GM23338 (cell line): Measurements from ENCODE around the gene ZPR1. TPM values are rescaled to one million over a fixed set of nuclear protein-coding genes. Genes with fewer than 3 reads are reported as not detected.

Experiments
- ATAC-seq: fragments of 200-7000 bp; cut with Tn5 transposase; 3 replicates; pipeline ENCODE4 v1.9.1; 2020
- DNase-seq: peaks from one replicate; pipeline ENCODE4 v3.0.0-alpha.2; 2015; ENCODE audit warnings: low spot score
- H2AFZ ChIP-seq: fragments of 200-600 bp; sonication (generic); 2 replicates; pipeline ENCODE4 v1.8.0; 2016; ENCODE audit warnings: antibody characterized with exemption, mild to moderate bottlenecking, moderate library complexity
- H3F3A ChIP-seq: fragments of 200-600 bp; sonication (generic); replicated peaks from 2 replicates; pipeline ENCODE4 v1.8.0; 2017; ENCODE audit warnings: antibody characterized with exemption, mixed run types, low read depth
- H3K27ac ChIP-seq: fragments of 200-600 bp; sonication (generic); 2 replicates; pipeline ENCODE4 v1.6.1; 2016; ENCODE audit warnings: low read depth
- H3K27me3 ChIP-seq: fragments of 200-600 bp; sonication (generic); 2 replicates; pipeline ENCODE4 v1.8.0; 2016; ENCODE audit warnings: mild to moderate bottlenecking, mixed run types, moderate library complexity; ENCODE audit not compliant: insufficient read depth
- H3K36me3 ChIP-seq: fragments of 200-600 bp; sonication (generic); 2 replicates; pipeline ENCODE4 v1.8.0; 2016; ENCODE audit warnings: mild to moderate bottlenecking; ENCODE audit not compliant: insufficient read depth
- H3K4me1 ChIP-seq: fragments of 200-600 bp; sonication (generic); 2 replicates; pipeline ENCODE4 v1.8.0; 2016; ENCODE audit warnings: mild to moderate bottlenecking, moderate library complexity; ENCODE audit not compliant: insufficient read depth
- H3K4me2 ChIP-seq: fragments of 200-600 bp; sonication (generic); 2 replicates; pipeline ENCODE4 v1.7.1; 2017; ENCODE audit warnings: mixed run types
- H3K4me3 ChIP-seq: fragments of 200-600 bp; sonication (generic); 2 replicates; pipeline ENCODE4 v1.6.1; 2016; ENCODE audit warnings: mixed run types
- H3K79me2 ChIP-seq: fragments of 200-600 bp; sonication (generic); replicated peaks from 2 replicates; pipeline ENCODE4 v1.8.0; 2017; ENCODE audit warnings: mild to moderate bottlenecking; ENCODE audit not compliant: insufficient read depth
- H3K9me2 ChIP-seq: fragments of 200-600 bp; sonication (generic); 2 replicates; pipeline ENCODE4 v1.8.0; 2017; ENCODE audit not compliant: insufficient read depth
- H4K20me1 ChIP-seq: fragments of 200-600 bp; sonication (generic); replicated peaks from 2 replicates; pipeline ENCODE4 v1.8.0; 2017; ENCODE audit warnings: mild to moderate bottlenecking; ENCODE audit not compliant: insufficient read depth
- H3K27ac Mint-ChIP-seq: 2 replicates; pipeline ENCODE4 v1.8.0; 2020; ENCODE audit warnings: inconsistent platforms, mild to moderate bottlenecking, moderate library complexity, mixed read lengths
- H3K27me3 Mint-ChIP-seq: 3 replicates; pipeline ENCODE4 v1.8.0; 2022; ENCODE audit warnings: low read depth, mild to moderate bottlenecking, moderate library complexity, mixed read lengths, inconsistent platforms; ENCODE audit not compliant: insufficient read depth, poor library complexity
- H3K36me3 Mint-ChIP-seq: 3 replicates; pipeline ENCODE4 v1.8.0; 2021; ENCODE audit warnings: low read depth, mild to moderate bottlenecking, inconsistent platforms, moderate library complexity, mixed read lengths
- H3K4me1 Mint-ChIP-seq: 3 replicates; pipeline ENCODE4 v1.8.0; 2020; ENCODE audit warnings: mild to moderate bottlenecking, inconsistent platforms, mixed read lengths
- H3K4me3 Mint-ChIP-seq: 3 replicates; pipeline ENCODE4 v1.8.0; 2021; ENCODE audit warnings: moderate library complexity, mild to moderate bottlenecking, inconsistent platforms, mixed read lengths
- H3K9me3 Mint-ChIP-seq: 3 replicates; pipeline ENCODE4 v1.8.0; 2020; ENCODE audit warnings: moderate library complexity, mild to moderate bottlenecking, inconsistent platforms, mixed read lengths
- CREB1 ChIP-seq: fragments of 250-450 bp; sonication (Bioruptor Pico); IDR thresholded peaks from 2 replicates; pipeline ENCODE4 v1.5.0; 2020; ENCODE audit warnings: low read depth, mild to moderate bottlenecking, moderate library complexity
- JUNB ChIP-seq: IDR thresholded peaks from one replicate; pipeline ENCODE4 v1.6.1; 2016; ENCODE audit warnings: antibody characterized with exemption; ENCODE audit not compliant: unreplicated experiment
- NANOG ChIP-seq: IDR thresholded peaks from 2 replicates; pipeline ENCODE4 v1.6.1; 2016; ENCODE audit warnings: antibody characterized with exemption, borderline replicate concordance
- POLR2AphosphoS5 ChIP-seq: IDR thresholded peaks from 2 replicates; pipeline ENCODE4 v1.6.1; 2016; ENCODE audit warnings: antibody characterized with exemption, low read depth
- STAT1 ChIP-seq: IDR thresholded peaks from one replicate; pipeline ENCODE4 v1.6.1; 2016; ENCODE audit warnings: antibody characterized with exemption; ENCODE audit not compliant: unreplicated experiment
- ZNF114 ChIP-seq: fragments of 250-450 bp; sonication (Bioruptor Pico); IDR thresholded peaks from 2 replicates; pipeline ENCODE4 v1.5.0; 2020; ENCODE audit warnings: mild to moderate bottlenecking, moderate library complexity
- ZNF331 ChIP-seq: fragments of 250-450 bp; sonication (Bioruptor Pico); IDR thresholded peaks from 2 replicates; pipeline ENCODE4 v1.5.0; 2020; ENCODE audit warnings: low read depth, mild to moderate bottlenecking, moderate library complexity
- long read RNA-seq: library from polyadenylated mRNA; unstranded; transcript quantifications from one replicate; pipeline ENCODE4 v2.0.0, GENCODE V29; 2020; ENCODE audit not compliant: unreplicated experiment
- polyA plus RNA-seq: library from polyadenylated mRNA; unstranded; fragments of >200 nt; fragmentation: Nextera tagmentation; extraction: Ambion mirVana; gene quantifications from 2 replicates; pipeline ENCODE4 v1.2.1, GENCODE V29; 2016
- total RNA-seq: library from RNA; depleted of rRNA; stranded (reverse); fragments of >200 nt; shearing (Covaris generic); gene quantifications from 2 replicates; pipeline ENCODE4 v1.2.3, GENCODE V29; 2014; rRNA removed
- TF ChIP-seq, protein P1 (sequence below): IDR thresholded peaks from 2 replicates; pipeline ENCODE4 v1.6.1; 2016; ENCODE audit warnings: antibody characterized with exemption
- TF ChIP-seq, protein P2 (sequence below): fragments of 250-450 bp; sonication (Bioruptor Pico); IDR thresholded peaks from 2 replicates; pipeline ENCODE4 v1.5.0; 2020; ENCODE audit warnings: mild to moderate bottlenecking, moderate library complexity

The ZPR1 gene, protein sequence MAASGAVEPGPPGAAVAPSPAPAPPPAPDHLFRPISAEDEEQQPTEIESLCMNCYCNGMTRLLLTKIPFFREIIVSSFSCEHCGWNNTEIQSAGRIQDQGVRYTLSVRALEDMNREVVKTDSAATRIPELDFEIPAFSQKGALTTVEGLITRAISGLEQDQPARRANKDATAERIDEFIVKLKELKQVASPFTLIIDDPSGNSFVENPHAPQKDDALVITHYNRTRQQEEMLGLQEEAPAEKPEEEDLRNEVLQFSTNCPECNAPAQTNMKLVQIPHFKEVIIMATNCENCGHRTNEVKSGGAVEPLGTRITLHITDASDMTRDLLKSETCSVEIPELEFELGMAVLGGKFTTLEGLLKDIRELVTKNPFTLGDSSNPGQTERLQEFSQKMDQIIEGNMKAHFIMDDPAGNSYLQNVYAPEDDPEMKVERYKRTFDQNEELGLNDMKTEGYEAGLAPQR
- total RNA-seq (52.0 and 96.7 TPM in 2 replicates), polyA plus RNA-seq (46.8 and 55.4 TPM in 2 replicates)
- long read RNA-seq, full-length matches to known transcripts, result 51 of 62 reads
- long read RNA-seq, partial matches to known transcripts, result 3 of 62 reads
- long read RNA-seq, other reads (novel, unspliced or antisense), result 8 of 62 reads

DNA sequence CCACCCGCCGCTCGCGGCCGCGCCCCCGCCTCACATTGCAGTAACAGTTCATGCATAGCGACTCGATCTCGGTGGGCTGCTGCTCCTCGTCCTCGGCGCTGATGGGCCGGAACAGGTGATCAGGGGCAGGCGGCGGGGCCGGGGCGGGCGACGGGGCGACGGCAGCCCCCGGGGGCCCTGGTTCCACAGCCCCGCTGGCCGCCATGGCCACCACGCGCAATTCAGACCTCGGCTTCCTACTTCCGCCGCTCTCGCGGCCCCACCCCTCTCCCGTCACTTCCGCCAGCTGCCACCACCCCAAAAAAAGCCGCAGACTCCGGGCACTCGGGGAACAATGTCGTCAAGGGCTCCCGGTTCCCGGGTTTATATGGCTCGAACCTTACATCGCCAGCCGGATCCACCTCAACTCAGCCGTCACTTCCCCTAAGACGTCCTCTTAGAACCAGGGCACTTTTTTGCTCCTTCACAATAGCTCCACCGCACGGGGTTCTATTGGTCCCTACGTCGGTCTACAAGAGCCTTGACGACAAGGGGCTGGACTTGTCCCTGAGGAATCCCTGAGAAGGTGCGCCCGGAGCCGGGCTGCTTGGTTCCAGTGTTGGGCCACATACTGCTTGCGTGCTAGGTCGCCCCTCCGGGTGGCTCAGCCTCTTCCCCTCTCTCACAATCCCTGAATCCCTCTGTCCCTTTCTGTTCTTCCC lies at the start of gene ZPR1:
Gene ZPR1, minus strand, starts transcription at position 238 of the 701 bp plus-strand sequence. Its CDS starts 33 bp downstream, at position 205.
- H3K36me3 ChIP-seq, result peaks cover 35% of the 10 kb centered on the region
- TF ChIP-seq, protein P1, sequence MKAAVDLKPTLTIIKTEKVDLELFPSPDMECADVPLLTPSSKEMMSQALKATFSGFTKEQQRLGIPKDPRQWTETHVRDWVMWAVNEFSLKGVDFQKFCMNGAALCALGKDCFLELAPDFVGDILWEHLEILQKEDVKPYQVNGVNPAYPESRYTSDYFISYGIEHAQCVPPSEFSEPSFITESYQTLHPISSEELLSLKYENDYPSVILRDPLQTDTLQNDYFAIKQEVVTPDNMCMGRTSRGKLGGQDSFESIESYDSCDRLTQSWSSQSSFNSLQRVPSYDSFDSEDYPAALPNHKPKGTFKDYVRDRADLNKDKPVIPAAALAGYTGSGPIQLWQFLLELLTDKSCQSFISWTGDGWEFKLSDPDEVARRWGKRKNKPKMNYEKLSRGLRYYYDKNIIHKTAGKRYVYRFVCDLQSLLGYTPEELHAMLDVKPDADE, result 0 out of 2 replicates have a peak, but pooled peaks have one; percentile 34
- TF ChIP-seq POLR2AphosphoS5, result peak; percentile 87
- TF ChIP-seq CREB1 (CRISPR knock-in tag), result peak; percentile 89
- TF ChIP-seq JUNB, result no peak
- peak; percentile 66 for ATAC-seq
- H4K20me1 ChIP-seq, result peaks cover 14% of the 10 kb centered on the region; the same call in 1 of the 2 replicates
- H3K4me2 ChIP-seq, result peak within 1 kb of the TSS; percentile 98
- Mint-ChIP-seq H3K9me3 (no peaks in the 10 kb centered on the region), H3K27ac (peak within 1 kb of the TSS; percentile 60), H3K4me3 (peak within 1 kb of the TSS; percentile 96), H3K27me3 (peaks cover 10% of the 10 kb centered on the region), H3K36me3 (peaks cover 39% of the 10 kb centered on the region), H3K4me1 (peaks cover 21% of the 10 kb centered on the region)
- H3K79me2 ChIP-seq, result peaks cover 18% of the 10 kb centered on the region
- peak within 1 kb of the TSS; percentile 71; the same call in 1 of the 2 replicates for H3K27ac ChIP-seq
- H3K27me3 ChIP-seq, result no peaks in the 10 kb centered on the region
- peaks cover 2% of the 10 kb centered on the region; the same call in 1 of the 2 replicates for H3F3A ChIP-seq
- peak; percentile 81 for DNase-seq
- no peaks in the 10 kb centered on the region for H3K9me2 ChIP-seq
- H3K4me3 ChIP-seq, result peak within 1 kb of the TSS; percentile 74
- H3K4me1 ChIP-seq, result peaks cover 10% of the 10 kb centered on the region
- H2AFZ ChIP-seq, result peak within 1 kb of the TSS; percentile 93

DNA sequence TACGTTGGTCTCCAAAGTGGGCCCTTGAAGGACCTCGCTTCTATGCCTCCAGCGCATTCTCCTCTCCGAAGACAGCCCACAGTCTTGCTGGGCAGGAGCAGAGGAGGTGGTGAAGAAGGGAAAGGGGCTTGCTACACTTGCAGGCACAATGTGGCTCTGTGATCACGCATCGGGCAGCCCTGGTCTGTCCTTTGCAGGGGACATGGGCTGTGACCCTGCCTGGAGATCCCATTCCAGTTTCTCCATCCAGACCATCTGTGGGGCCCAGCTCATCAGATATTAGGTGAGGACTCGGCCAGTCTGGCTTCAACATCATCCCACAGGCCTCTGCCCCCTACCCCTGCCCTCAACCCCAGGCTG lies 48.8 kb upstream of the ZPR1 start:
- Mint-ChIP-seq H3K4me1 (peaks cover 35% of the 10 kb centered on the region), H3K36me3 (no peaks in the 10 kb centered on the region), H3K27ac (no peak overlapping the region), H3K4me3 (no peak overlapping the region), H3K9me3 (no peaks in the 10 kb centered on the region), H3K27me3 (peaks cover 18% of the 10 kb centered on the region)
- H3K4me3 ChIP-seq, result no peak overlapping the region
- no peaks in the 10 kb centered on the region for H3K79me2 ChIP-seq
- H3K27ac ChIP-seq, result no peak overlapping the region
- no peak overlapping the region; the same call in 1 of the 2 replicates for H2AFZ ChIP-seq
- H4K20me1 ChIP-seq, result no peaks in the 10 kb centered on the region
- no peak for ATAC-seq
- no peaks in the 10 kb centered on the region for H3K36me3 ChIP-seq
- 0 out of 2 replicates have a peak, but pooled peaks cover 3% of the 10 kb centered on the region for H3F3A ChIP-seq
- H3K4me2 ChIP-seq, result no peak overlapping the region
- DNase-seq, result no peak
- no peaks in the 10 kb centered on the region for H3K27me3 ChIP-seq
- peaks cover 6% of the 10 kb centered on the region; the same call in 1 of the 2 replicates for H3K4me1 ChIP-seq
- H3K9me2 ChIP-seq, result no peaks in the 10 kb centered on the region
- TF ChIP-seq STAT1 (no peak), POLR2AphosphoS5 (no peak), NANOG (no peak), JUNB (no peak), ZNF114 (CRISPR knock-in tag) (no peak), ZNF331 (no peak)
- TF ChIP-seq, protein P1, result no peak
- TF ChIP-seq, protein P2, sequence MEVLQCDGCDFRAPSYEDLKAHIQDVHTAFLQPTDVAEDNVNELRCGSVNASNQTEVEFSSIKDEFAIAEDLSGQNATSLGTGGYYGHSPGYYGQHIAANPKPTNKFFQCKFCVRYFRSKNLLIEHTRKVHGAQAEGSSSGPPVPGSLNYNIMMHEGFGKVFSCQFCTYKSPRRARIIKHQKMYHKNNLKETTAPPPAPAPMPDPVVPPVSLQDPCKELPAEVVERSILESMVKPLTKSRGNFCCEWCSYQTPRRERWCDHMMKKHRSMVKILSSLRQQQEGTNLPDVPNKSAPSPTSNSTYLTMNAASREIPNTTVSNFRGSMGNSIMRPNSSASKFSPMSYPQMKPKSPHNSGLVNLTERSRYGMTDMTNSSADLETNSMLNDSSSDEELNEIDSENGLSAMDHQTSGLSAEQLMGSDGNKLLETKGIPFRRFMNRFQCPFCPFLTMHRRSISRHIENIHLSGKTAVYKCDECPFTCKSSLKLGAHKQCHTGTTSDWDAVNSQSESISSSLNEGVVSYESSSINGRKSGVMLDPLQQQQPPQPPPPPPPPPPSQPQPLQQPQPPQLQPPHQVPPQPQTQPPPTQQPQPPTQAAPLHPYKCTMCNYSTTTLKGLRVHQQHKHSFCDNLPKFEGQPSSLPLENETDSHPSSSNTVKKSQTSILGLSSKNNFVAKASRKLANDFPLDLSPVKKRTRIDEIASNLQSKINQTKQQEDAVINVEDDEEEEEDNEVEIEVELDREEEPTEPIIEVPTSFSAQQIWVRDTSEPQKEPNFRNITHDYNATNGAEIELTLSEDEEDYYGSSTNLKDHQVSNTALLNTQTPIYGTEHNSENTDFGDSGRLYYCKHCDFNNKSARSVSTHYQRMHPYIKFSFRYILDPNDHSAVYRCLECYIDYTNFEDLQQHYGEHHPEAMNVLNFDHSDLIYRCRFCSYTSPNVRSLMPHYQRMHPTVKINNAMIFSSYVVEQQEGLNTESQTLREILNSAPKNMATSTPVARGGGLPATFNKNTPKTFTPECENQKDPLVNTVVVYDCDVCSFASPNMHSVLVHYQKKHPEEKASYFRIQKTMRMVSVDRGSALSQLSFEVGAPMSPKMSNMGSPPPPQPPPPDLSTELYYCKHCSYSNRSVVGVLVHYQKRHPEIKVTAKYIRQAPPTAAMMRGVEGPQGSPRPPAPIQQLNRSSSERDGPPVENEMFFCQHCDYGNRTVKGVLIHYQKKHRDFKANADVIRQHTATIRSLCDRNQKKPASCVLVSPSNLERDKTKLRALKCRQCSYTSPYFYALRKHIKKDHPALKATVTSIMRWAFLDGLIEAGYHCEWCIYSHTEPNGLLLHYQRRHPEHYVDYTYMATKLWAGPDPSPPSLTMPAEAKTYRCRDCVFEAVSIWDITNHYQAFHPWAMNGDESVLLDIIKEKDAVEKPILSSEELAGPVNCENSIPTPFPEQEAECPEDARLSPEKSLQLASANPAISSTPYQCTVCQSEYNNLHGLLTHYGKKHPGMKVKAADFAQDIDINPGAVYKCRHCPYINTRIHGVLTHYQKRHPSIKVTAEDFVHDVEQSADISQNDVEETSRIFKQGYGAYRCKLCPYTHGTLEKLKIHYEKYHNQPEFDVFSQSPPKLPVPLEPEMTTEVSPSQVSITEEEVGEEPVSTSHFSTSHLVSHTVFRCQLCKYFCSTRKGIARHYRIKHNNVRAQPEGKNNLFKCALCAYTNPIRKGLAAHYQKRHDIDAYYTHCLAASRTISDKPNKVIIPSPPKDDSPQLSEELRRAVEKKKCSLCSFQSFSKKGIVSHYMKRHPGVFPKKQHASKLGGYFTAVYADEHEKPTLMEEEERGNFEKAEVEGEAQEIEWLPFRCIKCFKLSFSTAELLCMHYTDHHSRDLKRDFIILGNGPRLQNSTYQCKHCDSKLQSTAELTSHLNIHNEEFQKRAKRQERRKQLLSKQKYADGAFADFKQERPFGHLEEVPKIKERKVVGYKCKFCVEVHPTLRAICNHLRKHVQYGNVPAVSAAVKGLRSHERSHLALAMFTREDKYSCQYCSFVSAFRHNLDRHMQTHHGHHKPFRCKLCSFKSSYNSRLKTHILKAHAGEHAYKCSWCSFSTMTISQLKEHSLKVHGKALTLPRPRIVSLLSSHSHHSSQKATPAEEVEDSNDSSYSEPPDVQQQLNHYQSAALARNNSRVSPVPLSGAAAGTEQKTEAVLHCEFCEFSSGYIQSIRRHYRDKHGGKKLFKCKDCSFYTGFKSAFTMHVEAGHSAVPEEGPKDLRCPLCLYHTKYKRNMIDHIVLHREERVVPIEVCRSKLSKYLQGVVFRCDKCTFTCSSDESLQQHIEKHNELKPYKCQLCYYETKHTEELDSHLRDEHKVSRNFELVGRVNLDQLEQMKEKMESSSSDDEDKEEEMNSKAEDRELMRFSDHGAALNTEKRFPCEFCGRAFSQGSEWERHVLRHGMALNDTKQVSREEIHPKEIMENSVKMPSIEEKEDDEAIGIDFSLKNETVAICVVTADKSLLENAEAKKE (CRISPR knock-in tag), result no peak
